Activated effector memory CD4-positive, alpha-beta T cell treated with Interleukin-2 at 50 U/mL for 16 hours (primary cell): ENCODE data around the gene OBP2A.
"Not testable (repeated sequence)": the region's sequence is repeated elsewhere in the genome, so short reads cannot be mapped to it uniquely, and the experiment has no call there.

ENCODE experiments used
- DNase-seq: peaks from one replicate; pipeline ENCODE4 v3.0.0-alpha.2; 2020

Gene OBP2A

DNA sequence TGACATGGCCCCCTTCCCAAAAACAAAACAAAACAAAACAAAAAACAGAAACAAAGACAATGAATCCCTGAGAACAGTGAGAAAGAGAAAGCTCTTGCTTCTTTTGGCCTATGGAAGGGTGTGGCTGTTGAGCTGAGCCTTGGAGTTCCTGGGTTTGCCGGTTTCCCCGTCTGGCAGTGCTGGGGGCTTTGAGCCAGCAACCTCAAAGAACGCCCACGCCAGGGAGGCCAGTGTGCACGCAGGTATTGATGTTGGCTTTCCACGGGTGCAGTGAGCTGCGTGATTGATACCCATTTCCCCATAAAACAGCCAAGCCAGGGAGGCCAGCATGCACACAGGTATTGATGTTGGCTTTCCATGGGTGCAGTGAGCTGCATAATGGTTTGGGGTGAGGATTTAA is 33.0 kb upstream of the OBP2A start:
- DNase-seq, result no peak

DNA sequence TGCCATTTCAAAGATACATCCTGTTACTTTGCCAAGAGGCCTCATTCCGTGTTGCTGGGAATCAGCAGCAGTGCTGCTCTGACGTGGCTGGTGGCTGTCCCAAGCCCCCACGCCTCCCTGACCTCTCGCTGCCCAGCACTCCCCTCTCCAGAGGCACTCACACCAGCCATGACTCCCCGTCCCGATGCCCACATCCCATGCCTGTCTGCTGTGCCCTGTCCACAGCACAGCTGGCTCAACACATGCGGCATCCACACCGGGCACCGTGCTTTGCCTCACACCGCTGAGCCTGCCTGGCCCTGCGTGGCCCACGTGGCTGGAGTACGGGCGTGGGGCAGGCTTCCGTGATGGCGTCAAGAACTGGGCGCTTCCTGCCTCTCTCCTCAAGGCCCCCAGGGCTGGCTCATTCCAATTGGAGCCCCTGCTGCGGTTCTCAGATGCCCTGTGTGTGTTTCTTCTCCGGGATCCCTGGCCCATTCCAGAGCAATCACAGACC is 32.5 kb upstream of the OBP2A start:
- DNase-seq, result no peak

DNA sequence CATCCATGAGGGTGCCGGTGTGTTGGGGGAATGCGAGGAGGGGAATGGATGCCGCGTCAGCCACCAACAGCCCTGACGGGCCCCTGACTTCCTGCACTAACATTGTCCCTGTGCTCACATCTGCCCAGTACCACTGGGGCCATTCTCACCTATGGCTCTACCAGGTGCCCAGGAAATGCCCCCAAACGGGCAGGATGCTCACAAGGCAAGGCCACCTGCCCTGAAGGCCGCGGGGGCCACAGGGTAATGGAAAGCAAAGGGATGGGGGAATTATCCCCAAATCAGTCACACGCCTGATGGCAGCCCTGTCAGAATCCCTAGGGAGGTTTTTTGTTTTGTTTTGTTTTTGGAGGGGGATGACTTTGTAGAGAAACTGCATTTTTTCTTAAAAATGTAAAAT is 32.0 kb upstream of the OBP2A start:
- DNase-seq, result not testable (repeated sequence)

DNA sequence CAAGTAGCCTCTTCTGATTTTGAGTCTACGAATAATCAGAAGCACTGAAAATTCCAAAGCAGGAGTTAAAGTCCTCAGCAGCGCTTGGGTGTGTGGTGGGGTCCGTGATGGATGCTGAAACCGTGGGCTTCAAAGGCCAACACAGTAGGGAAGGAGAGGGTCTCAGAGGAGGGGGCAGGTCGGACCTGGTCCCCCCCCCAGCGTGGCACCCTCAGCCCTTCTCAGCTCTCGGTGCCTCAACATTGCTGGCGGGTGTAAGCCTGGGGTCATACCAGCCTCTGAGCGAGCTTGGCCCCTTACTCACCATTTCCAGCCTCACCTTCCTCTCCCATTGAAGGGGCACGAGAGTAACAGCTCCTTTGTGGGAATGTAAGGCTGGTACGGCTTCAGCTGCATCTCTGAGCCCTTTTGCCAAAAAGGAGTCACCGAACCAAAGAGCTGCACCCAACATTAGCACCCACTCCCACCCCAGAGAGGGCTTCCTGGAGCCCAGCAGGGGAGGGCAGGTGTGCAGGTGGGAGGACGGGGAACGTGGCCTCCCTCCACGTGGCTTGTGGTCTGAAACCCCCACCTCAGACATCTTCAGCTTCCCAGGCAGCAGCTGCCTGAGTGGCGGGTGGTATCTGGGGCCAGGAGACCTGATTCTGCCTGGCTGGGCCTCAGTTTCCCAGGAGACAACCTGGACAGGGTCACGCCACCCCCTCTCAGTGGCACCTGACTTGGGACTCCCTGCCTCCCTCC is 31.4 kb upstream of the OBP2A start:
- DNase-seq, result no peak

DNA sequence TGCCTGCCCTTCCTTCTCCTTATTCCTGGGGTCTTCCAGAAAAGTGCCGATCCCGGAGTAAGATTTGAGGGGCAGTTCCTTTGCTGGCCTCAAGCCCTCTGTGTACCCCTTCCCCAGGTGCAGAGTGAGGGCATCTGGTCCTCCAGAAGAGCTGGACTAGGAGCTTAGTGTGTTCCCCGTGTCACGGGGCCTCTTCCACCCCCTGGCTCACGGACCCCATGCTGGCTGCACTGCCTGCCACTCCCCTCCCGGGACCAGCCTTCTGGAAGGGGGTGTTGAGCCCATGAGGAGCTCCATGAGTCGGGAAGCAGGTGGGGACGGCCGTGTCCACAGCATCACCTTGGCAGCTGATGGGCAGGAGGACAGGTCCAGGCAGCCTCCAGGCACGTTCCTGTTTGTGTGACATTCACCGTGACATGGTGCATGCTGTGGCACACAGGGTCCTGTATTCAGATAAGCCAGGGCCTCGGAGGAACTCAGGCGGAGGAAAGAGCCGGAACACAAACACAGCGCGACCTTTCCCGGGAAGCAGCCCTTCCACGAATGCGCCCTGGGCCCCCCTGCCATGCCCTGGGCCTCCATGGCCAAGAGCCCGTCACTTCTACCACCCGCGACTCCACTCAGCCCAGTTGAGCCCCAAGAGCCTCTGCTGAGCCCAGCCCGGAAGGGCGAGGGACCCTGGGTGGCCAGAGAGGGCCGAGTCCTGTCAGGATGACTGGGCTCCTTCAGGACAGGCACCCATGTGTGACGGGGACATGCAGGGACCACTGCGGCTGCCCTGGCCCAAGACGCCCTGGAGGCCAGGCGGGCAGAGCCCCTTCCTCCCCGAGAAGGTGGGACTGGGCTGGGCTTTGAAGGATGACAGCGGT is 30.6 kb upstream of the OBP2A start:
- no peak for DNase-seq

DNA sequence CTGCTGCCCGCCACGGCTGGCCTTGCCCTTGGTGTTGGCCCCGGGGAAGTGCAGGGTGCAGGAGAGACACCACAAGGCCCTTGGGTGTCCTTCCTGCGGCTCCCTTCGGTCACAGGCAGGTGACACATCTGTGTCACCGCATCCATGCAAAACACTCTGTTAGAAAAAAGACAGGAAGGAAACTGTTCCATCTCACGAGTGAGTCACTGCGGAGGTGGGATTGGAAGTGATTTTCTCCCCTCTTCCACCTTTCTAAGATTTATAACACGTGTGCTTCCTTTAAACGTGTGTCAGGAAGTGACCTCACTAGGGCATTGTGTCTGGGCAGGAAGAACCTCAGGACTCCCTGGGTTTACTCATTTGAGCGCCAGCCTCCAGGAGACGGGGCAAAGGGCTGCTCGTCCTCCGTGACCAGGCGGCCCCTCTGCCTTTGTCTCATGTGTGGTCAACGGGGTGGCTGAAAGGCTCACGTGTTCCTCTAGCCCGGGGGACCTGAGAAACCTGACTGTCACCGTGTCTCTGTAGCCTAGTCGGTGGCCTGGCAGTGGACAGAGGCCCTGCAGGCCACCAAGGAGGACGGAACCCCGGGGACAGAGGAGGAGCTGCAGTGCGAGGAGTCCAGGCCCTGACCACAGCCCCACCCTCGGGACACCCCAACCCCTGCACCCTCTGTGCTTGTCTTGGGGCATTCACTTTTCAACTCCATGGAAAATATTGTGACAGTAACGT is 29.6 kb upstream of the OBP2A start:
- DNase-seq, result no peak

DNA sequence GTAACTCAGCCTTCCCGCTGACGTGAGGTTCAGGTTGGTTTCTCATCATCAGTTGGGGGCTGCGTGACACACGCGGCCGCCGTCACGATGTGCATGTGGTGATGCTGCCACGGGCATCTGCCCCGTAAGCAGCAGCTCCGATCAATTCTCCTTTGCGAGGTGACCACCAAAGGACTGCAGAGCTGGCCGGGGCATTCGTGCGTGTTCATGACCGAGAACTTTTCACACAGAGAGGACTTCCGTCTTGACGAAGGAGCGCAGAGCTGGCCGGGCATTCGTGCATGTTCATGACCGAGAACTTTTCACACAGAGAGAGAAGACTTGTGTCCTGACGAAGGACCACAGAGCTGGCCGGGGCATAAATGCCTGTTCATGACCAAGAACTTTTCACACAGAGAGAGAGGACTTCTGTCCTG is 28.5 kb upstream of the OBP2A start:
- DNase-seq, result no peak

DNA sequence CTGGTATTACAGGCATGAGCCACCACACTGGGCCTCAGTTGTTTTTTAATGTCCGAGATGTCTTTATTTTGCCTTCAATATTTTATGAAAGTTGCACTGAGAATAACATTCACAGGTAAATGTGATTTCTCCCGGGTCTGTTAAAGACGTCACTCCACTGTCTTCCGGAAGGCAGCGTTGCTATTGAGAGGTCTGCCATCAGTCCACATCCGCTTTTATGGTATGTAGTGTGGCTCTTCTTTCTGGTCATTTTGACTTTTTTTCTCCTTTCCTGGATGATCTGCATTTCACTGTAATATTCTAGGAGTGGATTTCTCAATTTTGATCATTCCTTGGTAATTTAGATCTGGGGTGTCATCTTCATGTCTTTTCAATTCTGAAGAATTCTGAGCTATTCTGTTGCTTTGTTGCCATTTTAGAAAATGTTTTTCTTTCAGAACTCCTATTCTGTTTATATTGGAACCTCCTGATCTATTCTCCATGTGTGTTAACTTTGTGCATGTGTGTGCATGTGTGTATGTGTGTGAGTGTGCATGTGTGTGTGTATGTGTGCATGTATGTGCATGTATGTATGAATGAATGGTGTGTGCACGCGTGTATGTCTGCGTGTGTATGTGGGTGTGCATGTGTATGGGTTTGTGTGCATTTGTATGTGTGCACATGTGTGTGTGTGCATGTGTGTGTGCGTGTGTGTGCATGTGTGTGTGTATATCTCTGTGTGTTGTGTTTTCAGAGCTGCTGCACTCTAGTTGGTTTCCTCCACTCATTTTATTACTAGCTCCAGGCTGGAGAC is 26.6 kb upstream of the OBP2A start:
- no peak for DNase-seq

DNA sequence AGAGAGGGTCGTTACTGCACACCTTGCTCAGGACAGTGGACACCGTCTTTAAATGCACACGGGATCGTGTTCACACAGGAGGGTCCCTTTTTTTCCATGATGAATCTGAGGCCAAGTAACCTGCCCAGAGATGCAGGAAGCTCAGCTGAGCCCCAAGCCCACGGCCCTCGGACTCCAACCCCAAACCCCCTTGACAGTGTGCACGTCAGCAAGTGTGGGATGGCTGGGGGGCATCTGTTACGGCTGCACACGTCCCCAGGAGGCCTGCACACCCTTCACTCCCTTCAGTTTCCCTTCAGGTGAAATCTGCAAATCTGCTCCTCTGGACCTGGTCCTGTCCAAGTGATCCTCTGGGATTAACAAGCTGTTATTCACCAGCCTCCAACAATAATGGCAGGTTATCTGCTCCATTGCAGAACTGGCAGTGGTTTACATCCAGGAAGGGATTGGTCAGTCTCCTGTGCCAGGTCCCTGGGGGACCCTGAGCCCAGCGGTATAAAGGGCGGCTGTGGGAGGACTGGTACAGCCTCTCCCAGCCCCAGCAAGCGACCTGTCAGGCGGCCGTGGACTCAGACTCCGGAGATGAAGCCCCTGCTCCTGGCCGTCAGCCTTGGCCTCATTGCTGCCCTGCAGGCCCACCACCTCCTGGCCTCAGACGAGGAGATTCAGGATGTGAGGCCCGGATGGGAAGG is 24.9 kb upstream of the OBP2A start, which contains the start of gene LCN1:
LCN1 (plus strand) TSS at position 525 of the 692 bp plus-strand sequence; CDS start at position 583, 58 bp downstream.
- DNase-seq, result no peak

DNA sequence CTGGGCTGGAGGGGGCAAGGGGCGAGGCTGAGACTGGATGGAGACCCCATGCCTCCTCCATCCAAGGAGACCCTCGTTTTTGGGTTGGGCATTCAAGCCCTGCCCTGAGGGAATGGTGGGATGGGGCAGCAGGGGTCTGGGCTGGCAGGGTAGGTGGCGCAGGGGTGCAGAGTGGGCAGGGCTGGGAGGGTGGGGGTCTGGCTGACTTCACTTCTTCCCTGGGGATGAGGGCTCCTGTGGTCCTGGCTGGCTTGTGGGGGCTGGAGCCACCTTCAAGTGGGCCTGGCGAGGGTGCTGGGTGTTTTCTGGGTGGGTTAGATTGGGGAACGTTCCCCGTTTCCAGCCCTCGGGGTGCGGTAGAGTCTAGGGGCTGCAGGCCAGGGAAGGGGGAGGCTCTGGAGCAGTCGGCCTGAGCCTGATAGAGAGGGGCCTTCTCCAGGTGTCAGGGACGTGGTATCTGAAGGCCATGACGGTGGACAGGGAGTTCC is 24.3 kb upstream of the OBP2A start:
- no peak for DNase-seq

DNA sequence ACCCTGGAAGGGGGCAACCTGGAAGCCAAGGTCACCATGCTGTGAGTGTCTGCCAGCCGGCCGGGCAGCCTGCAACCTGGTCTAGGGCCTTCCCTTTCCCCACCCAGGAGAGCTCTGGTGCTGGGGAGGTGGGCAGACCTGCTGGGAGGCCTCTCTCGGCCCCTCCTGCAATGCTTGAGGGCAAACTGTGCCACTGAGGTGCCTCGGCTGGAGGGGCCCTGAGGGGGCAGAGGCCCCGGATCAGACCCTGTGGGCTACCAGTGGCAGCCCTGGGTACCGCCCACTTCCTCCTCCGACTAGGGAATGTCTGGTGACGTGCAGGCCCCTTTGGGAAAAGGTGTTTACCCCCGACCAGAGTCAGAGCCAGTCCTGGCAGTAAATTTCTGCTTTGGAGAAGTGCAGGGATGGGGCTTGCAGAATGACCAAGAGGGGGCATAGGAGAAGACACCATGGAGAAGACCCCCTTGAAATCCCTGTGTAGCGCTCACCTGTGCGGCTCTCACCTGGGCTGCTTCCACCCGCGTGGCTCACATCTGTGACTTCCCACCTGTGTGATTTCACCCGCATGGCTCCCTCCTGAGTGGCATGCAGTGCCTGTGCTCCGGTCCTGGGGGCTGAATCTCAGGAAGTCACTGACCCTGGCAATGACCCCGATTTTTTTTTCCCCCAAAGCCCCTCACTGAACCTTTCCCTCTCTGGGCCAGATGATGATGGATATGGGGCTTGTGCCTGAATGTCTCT is 23.6 kb upstream of the OBP2A start:
- no peak for DNase-seq

DNA sequence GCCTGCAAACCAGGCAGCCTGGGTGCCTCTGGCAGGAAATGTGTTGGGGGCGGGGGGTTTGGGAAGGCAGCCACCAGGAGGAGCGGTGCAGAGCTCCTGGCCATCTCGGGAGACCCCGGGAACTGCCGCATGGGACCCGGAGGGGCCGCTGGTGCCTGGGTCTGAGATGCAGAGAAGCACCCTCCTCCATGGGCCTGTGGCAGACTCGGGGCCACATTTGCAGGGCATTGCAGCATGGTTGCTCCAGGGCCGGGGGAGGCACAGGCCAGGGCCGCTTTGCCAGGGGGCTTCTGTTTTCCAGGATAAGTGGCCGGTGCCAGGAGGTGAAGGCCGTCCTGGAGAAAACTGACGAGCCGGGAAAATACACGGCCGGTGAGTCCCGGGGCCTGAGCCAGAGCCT is 23.0 kb upstream of the OBP2A start:
- DNase-seq, result no peak

DNA sequence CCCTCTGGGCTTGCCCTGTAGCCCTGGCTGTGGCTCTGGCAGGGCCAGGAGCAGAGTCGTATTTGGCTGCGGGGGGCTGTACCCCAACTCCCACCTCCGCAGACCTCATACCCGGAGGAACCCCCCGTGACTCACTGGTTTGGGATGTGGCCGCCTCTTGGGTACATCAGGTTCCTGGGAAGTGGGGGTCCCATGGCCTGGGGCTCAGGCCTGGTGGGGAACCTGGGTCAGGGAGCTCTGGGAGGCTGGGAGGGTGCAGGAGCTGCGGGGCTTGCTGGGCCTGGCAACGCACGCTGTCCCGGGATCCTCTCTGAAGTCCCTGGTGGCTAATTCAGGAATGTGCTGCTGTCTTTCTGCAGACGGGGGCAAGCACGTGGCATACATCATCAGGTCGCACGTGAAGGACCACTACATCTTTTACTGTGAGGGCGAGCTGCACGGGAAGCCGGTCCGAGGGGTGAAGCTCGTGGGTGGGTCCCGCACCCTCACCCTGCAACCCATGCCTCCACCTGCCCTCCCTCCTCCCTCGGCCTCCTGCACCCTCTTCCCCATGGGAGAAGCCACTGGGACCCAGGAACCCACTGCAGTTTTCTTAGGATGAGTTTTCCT is 22.3 kb upstream of the OBP2A start:
- DNase-seq, result no peak

DNA sequence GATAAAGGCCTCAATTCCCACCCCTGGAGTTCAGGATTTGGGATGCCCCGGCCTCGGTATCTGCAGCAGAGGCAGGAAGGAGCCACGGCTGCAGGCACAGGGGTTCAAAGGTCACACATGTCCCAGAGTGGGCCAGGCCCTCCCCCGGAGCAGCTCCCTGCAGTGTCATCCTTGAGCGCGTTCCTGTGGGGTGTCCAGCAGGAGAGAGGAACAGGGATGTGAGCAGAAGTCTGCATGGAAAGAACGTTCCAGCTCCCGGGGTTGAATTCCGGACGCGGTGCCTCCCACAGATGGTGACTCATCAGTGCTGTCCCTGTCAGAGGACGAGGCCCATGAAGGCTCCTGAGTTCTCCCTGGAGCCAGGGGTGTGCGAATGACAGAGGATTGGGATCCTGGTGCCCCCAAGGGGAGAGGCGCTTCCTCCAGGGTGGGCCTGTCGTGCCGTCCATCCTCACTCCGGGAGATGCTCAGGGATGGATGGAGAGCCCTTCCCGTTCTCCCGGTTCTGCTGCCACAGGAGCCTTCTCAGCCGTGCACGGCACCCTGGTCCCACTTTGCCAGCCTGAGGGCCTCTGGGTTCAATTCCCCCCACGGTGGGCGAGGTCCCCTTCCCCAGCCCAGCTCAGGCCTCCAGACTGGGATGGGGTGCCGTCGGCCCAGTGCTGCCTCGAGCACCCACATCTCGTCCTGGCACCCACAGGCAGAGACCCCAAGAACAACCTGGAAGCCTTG is 21.6 kb upstream of the OBP2A start:
- DNase-seq, result no peak

DNA sequence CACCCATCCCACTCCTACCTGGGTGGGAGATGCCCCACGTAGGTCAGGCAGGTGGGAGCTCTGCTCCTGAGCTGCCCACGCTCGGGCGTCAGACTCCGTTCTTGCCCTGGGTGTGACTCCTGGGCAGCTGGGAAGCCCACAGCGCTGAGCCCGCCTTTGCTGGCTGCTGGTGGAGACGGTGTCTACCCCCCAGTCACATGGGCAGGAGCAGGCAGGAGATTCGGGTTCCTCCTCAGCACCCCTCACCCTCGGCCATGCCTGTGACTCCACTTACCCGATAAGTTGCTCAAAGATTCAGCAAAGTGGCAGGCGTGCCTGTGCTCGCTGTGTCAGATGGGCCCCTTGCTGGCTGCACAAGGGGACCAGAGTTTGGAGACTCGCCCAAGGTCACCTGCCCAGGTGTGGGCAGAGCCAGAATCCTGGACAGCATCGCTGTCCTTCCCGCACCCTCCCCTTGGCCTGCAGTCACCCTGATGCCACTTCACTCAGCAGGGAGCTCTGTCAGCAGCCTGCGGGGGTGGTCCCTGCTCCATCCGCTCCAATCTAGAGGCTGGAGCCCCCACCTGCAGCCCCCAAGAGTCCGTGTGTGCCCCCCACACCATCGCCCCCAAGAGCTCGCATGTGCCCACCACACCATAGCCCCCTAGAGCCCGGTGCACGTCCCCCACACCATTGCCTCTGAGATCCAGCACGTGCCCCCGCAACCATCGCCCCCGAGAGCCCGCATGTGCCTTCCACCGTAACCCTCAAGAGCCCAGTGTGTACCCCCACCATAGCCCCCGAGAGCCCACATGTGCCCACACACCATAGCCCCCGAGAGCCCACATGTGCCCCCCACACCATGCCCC is 20.5 kb upstream of the OBP2A start:
- DNase-seq, result no peak

DNA sequence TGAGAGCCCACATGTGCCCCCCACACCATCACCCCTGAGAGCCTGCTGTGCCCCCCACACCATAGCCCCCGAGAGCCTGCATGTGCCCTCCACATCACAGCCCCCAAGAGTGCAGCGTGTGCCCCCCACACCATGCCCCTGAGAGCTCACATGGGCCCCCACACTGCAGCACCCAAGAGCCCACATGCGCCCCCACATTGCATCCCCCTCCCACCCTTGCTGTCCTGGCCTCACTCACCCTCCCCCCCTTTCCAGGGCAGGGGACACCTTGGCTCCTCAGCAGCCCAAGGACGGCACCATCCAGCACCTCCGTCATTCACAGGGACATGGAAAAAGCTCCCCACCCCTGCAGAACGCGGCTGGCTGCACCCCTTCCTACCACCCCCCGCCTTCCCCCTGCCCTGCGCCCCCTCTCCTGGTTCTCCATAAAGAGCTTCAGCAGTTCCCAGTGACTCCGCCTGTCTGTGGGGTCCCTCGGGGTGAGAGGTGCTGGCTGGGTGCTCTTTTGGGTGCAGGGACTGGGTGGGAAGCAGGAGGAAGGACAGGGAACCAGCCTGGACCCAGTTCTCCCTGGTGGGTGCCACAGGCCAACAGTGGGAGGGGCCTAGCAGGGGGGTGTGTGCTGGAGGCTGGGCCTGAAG is 19.7 kb upstream of the OBP2A start:
- no peak for DNase-seq

DNA sequence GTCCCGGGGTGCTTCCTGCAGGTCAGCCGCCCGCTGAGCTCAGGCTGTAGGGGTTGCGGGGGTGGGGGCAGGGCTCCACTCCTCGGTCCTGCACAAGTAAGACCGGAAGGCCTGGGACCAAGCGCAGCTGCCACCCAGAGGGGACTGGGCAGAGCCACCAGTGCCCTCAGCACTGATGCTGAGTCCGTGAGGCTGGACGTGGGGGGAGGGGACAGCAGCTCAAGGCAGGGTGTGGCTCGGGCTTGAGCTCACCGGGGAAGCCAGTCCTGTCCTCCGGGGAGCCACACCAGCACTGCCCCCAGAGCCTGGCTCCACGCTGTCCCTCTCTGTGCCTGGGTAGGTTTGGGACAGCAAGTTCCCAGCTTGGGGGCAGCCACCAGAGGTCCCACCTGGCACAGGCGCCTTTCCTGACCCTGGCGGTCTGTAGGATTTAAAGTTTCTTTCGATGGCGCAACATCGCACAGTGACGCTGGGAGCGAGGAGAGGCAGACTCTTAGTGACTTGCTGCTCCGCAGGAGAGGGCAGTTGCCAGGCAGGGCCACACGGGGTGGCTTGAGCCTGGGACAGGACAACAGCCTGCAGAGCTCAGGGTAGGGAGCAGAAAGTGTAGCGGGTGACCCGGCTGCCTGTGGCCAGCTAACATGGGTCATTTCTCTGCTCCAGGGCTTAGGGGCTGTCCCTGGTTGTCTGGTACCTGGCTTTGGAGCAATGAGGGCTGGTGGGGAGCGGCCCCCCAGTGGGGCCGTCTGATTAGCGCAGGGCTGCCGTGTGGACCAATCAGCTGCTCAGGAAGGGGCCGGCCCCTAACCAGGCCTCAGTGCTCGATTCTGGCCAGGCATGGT is 19.0 kb upstream of the OBP2A start:
- DNase-seq, result no peak
